Measurements from ENCODE around the gene TTF1. TPM values are rescaled to one million over a fixed set of nuclear protein-coding genes. Genes with fewer than 3 reads are reported as not detected.

Gene TTF1
- total and polyA plus RNA-seq, 2 of the 13 experiments (the other 11 are each of a cell fraction or from before 2014, with no cell fraction given) = 3.4 to 9.8 TPM

- ATAC-seq = no peak
- peaks cover 29% of the 10 kb centered on the region for H3K79me2 ChIP-seq (ENCODE audit: insufficient read depth, low read length)
- in situ Hi-C loops (cut with HindIII; ENCODE audit: extremely low pct_ligation_motif_present, low pct_unique_long_range_greater_than_20kb) = no loop called here
These were observed 58.0 kb downstream of the TTF1 start for GRCh38 chr9:132348676-132349075.

More at GRCh38 chr9:132348676-132349075, 58.0 kb downstream of the TTF1 start:
- no peak overlapping the region for H3K4me2 ChIP-seq (ENCODE audit: low read depth, low read length)
- H2AFZ ChIP-seq (ENCODE audit: low read length) = no peak overlapping the region
- H3K9ac ChIP-seq (ENCODE audit: insufficient read depth, low read depth, low read length) = no peak overlapping the region
- no peaks in the 10 kb centered on the region for H3K27me3 ChIP-seq (ENCODE audit: control insufficient read depth in 1 of 2, insufficient read depth in 2 of 2, low read length in 2 of 2)
- peaks cover 8 to 80% of the 10 kb centered on the region in 2 experiments for H3K36me3 ChIP-seq (replicated peaks in 1 of 2; ENCODE audit: control insufficient read depth in 1 of 2, insufficient read depth in 2 of 2, low read length in 2 of 2)
- TF ChIP-seq ZNF225 (CRISPR knock-in tag; IDR thresholded peaks at IDR 0.05) = no peak
- no peak for TF ChIP-seq SALL1 (CRISPR knock-in tag; IDR thresholded peaks at IDR 0.05)
- no peak for TF ChIP-seq CEBPZ (IDR thresholded peaks at IDR 0.05; ENCODE audit: low read length)
- TF ChIP-seq ZFP62 (CRISPR knock-in tag; IDR thresholded peaks at IDR 0.05) = no peak
- no peak for TF ChIP-seq ZNF124 (CRISPR knock-in tag; IDR thresholded peaks at IDR 0.05)
- TF ChIP-seq ZNF816 (CRISPR knock-in tag; IDR thresholded peaks at IDR 0.05; ENCODE audit: borderline replicate concordance) = no peak
- TF ChIP-seq ZNF75D (CRISPR knock-in tag; IDR thresholded peaks at IDR 0.05; ENCODE audit: borderline replicate concordance) = no peak
- no peak for TF ChIP-seq ZNF143 (CRISPR knock-in tag; IDR thresholded peaks at IDR 0.05)
- no peak for TF ChIP-seq NR3C1 (CRISPR knock-in tag; IDR thresholded peaks at IDR 0.05)
- TF ChIP-seq NFIC (IDR thresholded peaks at IDR 0.05; ENCODE audit: low read length) = no peak
- TF ChIP-seq ZBTB34 (CRISPR knock-in tag; IDR thresholded peaks at IDR 0.05) = no peak
- no peak for TF ChIP-seq ZNF672 (CRISPR knock-in tag; IDR thresholded peaks at IDR 0.05)
- no peak for TF ChIP-seq ZBTB21 (CRISPR knock-in tag; IDR thresholded peaks at IDR 0.05)
- no peak for TF ChIP-seq CSRNP1 (CRISPR knock-in tag; IDR thresholded peaks at IDR 0.05)
- POLR2A ChIA-PET = no interaction called here
- H4K20me1 ChIP-seq (ENCODE audit: insufficient read depth, low read length) = peaks cover 3% of the 10 kb centered on the region; the same call in 1 of the 2 replicates
- FAIRE-seq = no peak
- H3K27ac ChIP-seq (ENCODE audit: extremely low read length, insufficient read depth, low read length) = no peak overlapping the region
- WGBS (ENCODE audit: low lambda C conversion rate) = 75% methylated on average over 5 of the region's 5 CpGs
- BruUV-seq (replicated peaks) = no TSS peak
- DNase-seq (ENCODE audit: low spot score) = no peak
- intact Hi-C loops (cut with micrococcal nuclease; ENCODE audit: unreplicated experiment) = no loop called here
- CTCF ChIA-PET (ENCODE audit: low intra/inter-chr PET ratio, low total read pairs) = no interaction called here
- H3K9me3 ChIP-seq (ENCODE audit: low read length) = no peaks in the 10 kb centered on the region
- H3K4me1 ChIP-seq (ENCODE audit: insufficient read depth, low read length) = peaks cover 34% of the 10 kb centered on the region
- no peak overlapping the region for H3K4me3 ChIP-seq (replicated peaks in 1 of 3; ENCODE audit: insufficient read depth in 1 of 3, low read depth in 2 of 3, low read length in 3 of 3)

Measured in HepG2 (cell line).